Ovary (tissue), 9 donors: ENCODE results near the gene PCDHGA10. TPM values are rescaled to one million over a fixed set of nuclear protein-coding genes. Genes with fewer than 3 reads are reported as not detected.

Source experiments
- DNase-seq, 5 donors: peaks; one replicate each; pipeline ENCODE4 v3.0.0-alpha.2; 2019 to 2020
- H3K27ac ChIP-seq, 2 donors: fragments of 200-600 bp; one replicate each; pipeline versions ENCODE4 v1.5.1 to v1.8.0; 2019 to 2022
- H3K27me3 ChIP-seq: fragments of 200-600 bp; one replicate; pipeline ENCODE4 v1.8.0; 2022
- H3K36me3 ChIP-seq: fragments of 200-600 bp; sonication (generic); one replicate; pipeline ENCODE4 v1.5.1; 2019
- H3K4me1 ChIP-seq: one replicate; pipeline ENCODE4 v1.8.1; 2013; ENCODE audit warnings: mild to moderate bottlenecking, moderate library complexity; ENCODE audit not compliant: insufficient read depth
- H3K4me3 ChIP-seq: fragments of 200-600 bp; sonication (generic); one replicate; pipeline ENCODE4 v1.5.1; 2017
- H3K9me3 ChIP-seq, 2 donors: fragments of 200-600 bp in 1 of 2; sonication (generic) in 1 of 2; one replicate each; pipeline versions ENCODE4 v1.5.1 to v1.8.1; 2013 to 2019; ENCODE audit warnings: mild to moderate bottlenecking in 1 of 2, moderate library complexity in 1 of 2
- EP300 ChIP-seq: sonication (generic); formaldehyde crosslinking; IDR thresholded peaks from one replicate; pipeline ENCODE4 v1.6.1; 2017; ENCODE audit warnings: antibody characterized with exemption
- POLR2A ChIP-seq: fragments of 450-650 bp; IDR thresholded peaks from one replicate; pipeline ENCODE4 v1.6.1; 2017; ENCODE audit warnings: antibody characterized with exemption, mild to moderate bottlenecking, moderate library complexity
- WGBS, 3 donors: extraction: QIAGEN DNeasy Blood & Tissue Kit in 1 of 3; methylation state at CpG; one replicate each; pipeline versions ENCODE4 v1.1.5 to v1.1.7; 2013 to 2017; 5-methylcytosine and 5-hydroxymethylcytosine counted together
- intact Hi-C, 4 donors: fragments of 100-400 bp; cut with DNase I; formaldehyde crosslinking; loops; one replicate each; pipeline versions ENCODE4 v1.11.0 to v1.15.1; 2022 to 2023
- polyA plus RNA-seq, 2 donors: library from polyadenylated mRNA; stranded (reverse); fragments of 200-250 nt in 1 of 2; fragments of 350-450 nt in 1 of 2; fragmentation: Illumina TruSeq in 1 of 2; extraction: RNeasy Lipid Tissue Mini Kit (QIAGEN cat#74804) in 1 of 2; gene quantifications; one replicate each; pipeline ENCODE4 v1.2.3, GENCODE V29; 2013 to 2014
- total RNA-seq, 7 donors: library from RNA; depleted of rRNA in 2 of 7; stranded (reverse); fragments of >200 nt in 2 of 7; fragmentation: NEBNext Ultra II Directional in 3 of 7; extraction: Animal tissue kit (Norgen Biotek cat#: 25700) in 3 of 7; gene quantifications; one replicate each; pipeline versions ENCODE4 v1.1.0 to v1.2.4, GENCODE V29; 2016 to 2023
- TF ChIP-seq, protein P1 (sequence below), 3 donors: fragments of 450-650 bp in 2 of 3; fragments of 200-600 bp in 1 of 3; IDR thresholded peaks; one replicate each; pipeline versions ENCODE4 v1.5.1 to v1.8.0; 2016 to 2022; ENCODE audit warnings: antibody characterized with exemption in 3 of 3, mild to moderate bottlenecking in 1 of 3
- donor health status: DM: no; HTN: no; CAD: no; lungs with moderate emphysema.
- donor health status: DM: no; HTN: no; CAD: no.
- donor health status: Bipolar disorder and iron deficiency.
- donor health status: DM: yes; HTN: yes; CAD: no.
- donor health status: DM: no; HTN: no; CAD: no.
- donor health status: DM: yes; HTN: yes; CAD: no.

The PCDHGA10 gene
- total and polyA plus RNA-seq, 9 donors: 1.3 to 9.7 (median 6.5) TPM

DNA sequence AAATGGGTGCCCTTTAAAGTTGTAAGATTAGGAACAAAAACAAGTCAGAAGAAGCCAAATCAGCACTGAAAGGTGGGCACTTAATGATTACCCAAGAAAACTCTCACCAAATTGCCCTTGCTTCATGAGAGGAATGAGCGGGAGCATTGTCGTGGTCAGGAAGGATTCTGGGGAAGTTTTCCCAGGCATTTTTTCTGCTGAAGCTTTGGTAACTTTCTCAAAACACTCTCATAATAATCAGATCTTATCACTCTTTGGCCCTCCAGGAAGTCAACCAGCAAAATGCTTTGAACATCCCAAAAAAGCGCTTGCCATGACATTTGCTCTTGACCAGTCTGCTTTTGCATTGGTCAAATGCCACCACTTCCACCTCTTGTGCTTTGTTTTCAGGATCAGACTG is 52.6 kb downstream of the PCDHGA10 start:
- H3K27ac ChIP-seq: no peak overlapping the region
- no peak for DNase-seq
- no peaks in the 10 kb centered on the region for H3K4me1 ChIP-seq
- TF ChIP-seq EP300 (no peak), POLR2A (no peak)
- TF ChIP-seq, protein P1, sequence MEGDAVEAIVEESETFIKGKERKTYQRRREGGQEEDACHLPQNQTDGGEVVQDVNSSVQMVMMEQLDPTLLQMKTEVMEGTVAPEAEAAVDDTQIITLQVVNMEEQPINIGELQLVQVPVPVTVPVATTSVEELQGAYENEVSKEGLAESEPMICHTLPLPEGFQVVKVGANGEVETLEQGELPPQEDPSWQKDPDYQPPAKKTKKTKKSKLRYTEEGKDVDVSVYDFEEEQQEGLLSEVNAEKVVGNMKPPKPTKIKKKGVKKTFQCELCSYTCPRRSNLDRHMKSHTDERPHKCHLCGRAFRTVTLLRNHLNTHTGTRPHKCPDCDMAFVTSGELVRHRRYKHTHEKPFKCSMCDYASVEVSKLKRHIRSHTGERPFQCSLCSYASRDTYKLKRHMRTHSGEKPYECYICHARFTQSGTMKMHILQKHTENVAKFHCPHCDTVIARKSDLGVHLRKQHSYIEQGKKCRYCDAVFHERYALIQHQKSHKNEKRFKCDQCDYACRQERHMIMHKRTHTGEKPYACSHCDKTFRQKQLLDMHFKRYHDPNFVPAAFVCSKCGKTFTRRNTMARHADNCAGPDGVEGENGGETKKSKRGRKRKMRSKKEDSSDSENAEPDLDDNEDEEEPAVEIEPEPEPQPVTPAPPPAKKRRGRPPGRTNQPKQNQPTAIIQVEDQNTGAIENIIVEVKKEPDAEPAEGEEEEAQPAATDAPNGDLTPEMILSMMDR (IDR thresholded peaks at IDR 0.05): no peak
- WGBS, 3 donors: 95 to 99% (median 98%) methylated on average over 3 of the region's 3 CpGs
- H3K36me3 ChIP-seq: no peaks in the 10 kb centered on the region
- no peaks in the 10 kb centered on the region for H3K9me3 ChIP-seq
- intact Hi-C loops: no loop called here
- H3K4me3 ChIP-seq: no peak overlapping the region
- H3K27me3 ChIP-seq: no peaks in the 10 kb centered on the region

Other genes starting within 250 kb of the PCDHGA10 start
Only the 30 nearest of the 37 such genes appear.
- gene PCDHB10, start 220.6 kb upstream of the PCDHGA10 start, total RNA-seq: 1 to 10 TPM; 2.7 to 5.2 (median 3.1) TPM
- gene PCDHB10, start 220.6 kb upstream of the PCDHGA10 start, polyA plus RNA-seq: 1 to 10 TPM; 2.9 to 3.4 TPM
- 1 to 10 TPM; 2.5 to 9.2 (median 6.0) TPM for gene PCDHB11, start 213.4 kb upstream of the PCDHGA10 start, total RNA-seq
- 1 to 10 TPM; 1.8 to 3.2 TPM for gene PCDHB11, start 213.4 kb upstream of the PCDHGA10 start, polyA plus RNA-seq
- 1 to 10 TPM; 2.8 to 8.8 (median 6.9) TPM for gene PCDHB12, start 204.3 kb upstream of the PCDHGA10 start, total RNA-seq
- gene PCDHB12, start 204.3 kb upstream of the PCDHGA10 start, polyA plus RNA-seq: 1 to 10 TPM; 2.8 to 2.9 TPM
- 1 to 10 TPM; 3.9 to 5.9 (median 4.5) TPM for gene PCDHB13, start 199.1 kb upstream of the PCDHGA10 start, total RNA-seq
- 1 to 10 TPM; 1.3 to 3.1 TPM for gene PCDHB13, start 199.1 kb upstream of the PCDHGA10 start, polyA plus RNA-seq
- 1 to 10 TPM; 3.8 to 7.2 (median 5.4) TPM for gene PCDHB14, start 189.6 kb upstream of the PCDHGA10 start, total RNA-seq
- 1 to 10 TPM; 3.8 to 4.5 TPM for gene PCDHB14, start 189.6 kb upstream of the PCDHGA10 start, polyA plus RNA-seq
- gene PCDHB15, start 167.6 kb upstream of the PCDHGA10 start, total RNA-seq: 10 to 100 TPM in 4 of 7 donors, 1 to 10 TPM in 3; 3.4 to 17.0 (median 10.3) TPM
- gene PCDHB15, start 167.6 kb upstream of the PCDHGA10 start, polyA plus RNA-seq: 1 to 10 TPM; 6.7 to 8.2 TPM
- gene SLC25A2, start 108.9 kb upstream of the PCDHGA10 start, total RNA-seq: 1 to 10 TPM in 1 of 7 donors, under 1 TPM in 3, not detected in 3; 0.40 to 1.4 (median 0.54) TPM
- under 1 TPM in 1 of 2 donors, not detected in 1; 0.10 TPM for gene SLC25A2, start 108.9 kb upstream of the PCDHGA10 start, polyA plus RNA-seq
- gene TAF7, start 92.2 kb upstream of the PCDHGA10 start, total RNA-seq: 100 to 1,000 TPM in 4 of 7 donors, 10 to 100 TPM in 3; 65.1 to 141 (median 102) TPM
- 100 to 1,000 TPM in 1 of 2 donors, 10 to 100 TPM in 1; 96.4 to 136 TPM for gene TAF7, start 92.2 kb upstream of the PCDHGA10 start, polyA plus RNA-seq
- 1 to 10 TPM in 3 of 7 donors, under 1 TPM in 4; 0.72 to 2.8 (median 1.00) TPM for gene PCDHGA1, start 82.5 kb upstream of the PCDHGA10 start, total RNA-seq
- under 1 TPM; 0.29 to 0.90 TPM for gene PCDHGA1, start 82.5 kb upstream of the PCDHGA10 start, polyA plus RNA-seq
- gene PCDHGA2, start 74.2 kb upstream of the PCDHGA10 start, total RNA-seq: 10 to 100 TPM in 5 of 7 donors, 1 to 10 TPM in 2; 7.3 to 13.5 (median 12.0) TPM
- gene PCDHGA2, start 74.2 kb upstream of the PCDHGA10 start, polyA plus RNA-seq: 1 to 10 TPM; 3.0 to 5.4 TPM
- 1 to 10 TPM; 5.3 to 8.6 (median 5.9) TPM for gene PCDHGA3, start 69.2 kb upstream of the PCDHGA10 start, total RNA-seq
- 1 to 10 TPM; 1.9 to 2.9 TPM for gene PCDHGA3, start 69.2 kb upstream of the PCDHGA10 start, polyA plus RNA-seq
- 1 to 10 TPM; 3.7 to 9.3 (median 5.5) TPM for gene PCDHGB1, start 62.9 kb upstream of the PCDHGA10 start, total RNA-seq
- gene PCDHGB1, start 62.9 kb upstream of the PCDHGA10 start, polyA plus RNA-seq: 1 to 10 TPM; 1.1 to 1.4 TPM
- 1 to 10 TPM; 4.4 to 8.2 (median 6.6) TPM for gene PCDHGA4, start 58.0 kb upstream of the PCDHGA10 start, total RNA-seq
- gene PCDHGA4, start 58.0 kb upstream of the PCDHGA10 start, polyA plus RNA-seq: 1 to 10 TPM; 1.2 to 3.8 TPM
- 10 to 100 TPM in 2 of 7 donors, 1 to 10 TPM in 5; 4.5 to 11.9 (median 9.3) TPM for gene PCDHGB2, start 53.0 kb upstream of the PCDHGA10 start, total RNA-seq
- gene PCDHGB2, start 53.0 kb upstream of the PCDHGA10 start, polyA plus RNA-seq: 1 to 10 TPM; 1.9 to 4.3 TPM
- 1 to 10 TPM; 4.5 to 9.5 (median 6.4) TPM for gene PCDHGA5, start 48.8 kb upstream of the PCDHGA10 start, total RNA-seq
- gene PCDHGA5, start 48.8 kb upstream of the PCDHGA10 start, polyA plus RNA-seq: 1 to 10 TPM; 1.7 to 3.2 TPM
- gene PCDHGB3, start 42.7 kb upstream of the PCDHGA10 start, total RNA-seq: 1 to 10 TPM; 4.1 to 8.6 (median 5.6) TPM
- 1 to 10 TPM; 1.1 to 2.1 TPM for gene PCDHGB3, start 42.7 kb upstream of the PCDHGA10 start, polyA plus RNA-seq
- gene PCDHGA6, start 39.1 kb upstream of the PCDHGA10 start, total RNA-seq: 10 to 100 TPM in 3 of 7 donors, 1 to 10 TPM in 4; 6.7 to 14.5 (median 8.7) TPM
- gene PCDHGA6, start 39.1 kb upstream of the PCDHGA10 start, polyA plus RNA-seq: 1 to 10 TPM; 3.6 to 4.2 TPM
- gene PCDHGA7, start 30.2 kb upstream of the PCDHGA10 start, total RNA-seq: 1 to 10 TPM; 4.2 to 8.6 (median 5.8) TPM
- gene PCDHGA7, start 30.2 kb upstream of the PCDHGA10 start, polyA plus RNA-seq: 1 to 10 TPM; 1.3 to 2.3 TPM
- 10 to 100 TPM in 1 of 7 donors, 1 to 10 TPM in 6; 6.0 to 12.0 (median 8.8) TPM for gene PCDHGB4, start 25.3 kb upstream of the PCDHGA10 start, total RNA-seq
- 1 to 10 TPM; 2.1 to 3.1 TPM for gene PCDHGB4, start 25.3 kb upstream of the PCDHGA10 start, polyA plus RNA-seq
- 1 to 10 TPM; 2.9 to 7.6 (median 3.8) TPM for gene PCDHGA8, start 20.4 kb upstream of the PCDHGA10 start, total RNA-seq
- gene PCDHGA8, start 20.4 kb upstream of the PCDHGA10 start, polyA plus RNA-seq: under 1 TPM; 0.37 to 0.41 TPM
- gene PCDHGB5, start 15.0 kb upstream of the PCDHGA10 start, total RNA-seq: 10 to 100 TPM; 13.2 to 19.7 (median 18.2) TPM
- 1 to 10 TPM; 4.5 to 8.2 TPM for gene PCDHGB5, start 15.0 kb upstream of the PCDHGA10 start, polyA plus RNA-seq
- gene PCDHGA9, start 10.2 kb upstream of the PCDHGA10 start, total RNA-seq: 10 to 100 TPM in 4 of 7 donors, 1 to 10 TPM in 3; 5.4 to 11.7 (median 10.6) TPM
- 1 to 10 TPM; 2.3 to 5.2 TPM for gene PCDHGA9, start 10.2 kb upstream of the PCDHGA10 start, polyA plus RNA-seq
- 10 to 100 TPM in 6 of 7 donors, 1 to 10 TPM in 1; 9.8 to 18.1 (median 14.4) TPM for gene PCDHGB6, start 5.0 kb upstream of the PCDHGA10 start, total RNA-seq
- 10 to 100 TPM in 1 of 2 donors, 1 to 10 TPM in 1; 7.0 to 12.3 TPM for gene PCDHGB6, start 5.0 kb upstream of the PCDHGA10 start, polyA plus RNA-seq
- 10 to 100 TPM; 11.3 to 22.9 (median 20.0) TPM for gene PCDHGB7, start 4.7 kb downstream of the PCDHGA10 start, total RNA-seq
- 10 to 100 TPM in 1 of 2 donors, 1 to 10 TPM in 1; 8.0 to 19.9 TPM for gene PCDHGB7, start 4.7 kb downstream of the PCDHGA10 start, polyA plus RNA-seq
- gene PCDHGA11, start 8.1 kb downstream of the PCDHGA10 start, total RNA-seq: 1 to 10 TPM; 3.2 to 7.7 (median 5.7) TPM
- 1 to 10 TPM; 1.4 to 2.6 TPM for gene PCDHGA11, start 8.1 kb downstream of the PCDHGA10 start, polyA plus RNA-seq
- gene PCDHGA12, start 17.5 kb downstream of the PCDHGA10 start, total RNA-seq: 10 to 100 TPM in 1 of 7 donors, 1 to 10 TPM in 6; 6.0 to 10.4 (median 8.2) TPM
- gene PCDHGA12, start 17.5 kb downstream of the PCDHGA10 start, polyA plus RNA-seq: 1 to 10 TPM; 2.0 to 4.5 TPM
- 10 to 100 TPM; 19.6 to 85.3 (median 67.7) TPM for gene PCDHGC3, start 63.0 kb downstream of the PCDHGA10 start, total RNA-seq
- 10 to 100 TPM; 63.1 to 92.9 TPM for gene PCDHGC3, start 63.0 kb downstream of the PCDHGA10 start, polyA plus RNA-seq
- gene PCDHGC4, start 72.0 kb downstream of the PCDHGA10 start, total RNA-seq: 1 to 10 TPM; 1.0 to 4.5 (median 2.4) TPM
- under 1 TPM; 0.22 to 0.32 TPM for gene PCDHGC4, start 72.0 kb downstream of the PCDHGA10 start, polyA plus RNA-seq
- gene PCDHGC5, start 76.1 kb downstream of the PCDHGA10 start, total RNA-seq: 1 to 10 TPM; 1.4 to 3.5 (median 2.0) TPM
- under 1 TPM; 0.19 to 0.48 TPM for gene PCDHGC5, start 76.1 kb downstream of the PCDHGA10 start, polyA plus RNA-seq
- 10 to 100 TPM; 28.0 to 51.0 (median 44.0) TPM for gene DIAPH1, start 206.0 kb downstream of the PCDHGA10 start, total RNA-seq
- gene DIAPH1, start 206.0 kb downstream of the PCDHGA10 start, polyA plus RNA-seq: 10 to 100 TPM; 21.2 to 45.6 TPM